GM23338 (cell line): ENCODE results near the gene POLD4. TPM values are rescaled to one million over a fixed set of nuclear protein-coding genes. Genes with fewer than 3 reads are reported as not detected.

Experiments
- ATAC-seq: fragments of 200-7000 bp; cut with Tn5 transposase; 3 replicates; pipeline ENCODE4 v1.9.1; 2020
- DNase-seq: peaks from one replicate; pipeline ENCODE4 v3.0.0-alpha.2; 2015; ENCODE audit warnings: low spot score
- H2AFZ ChIP-seq: fragments of 200-600 bp; sonication (generic); 2 replicates; pipeline ENCODE4 v1.8.0; 2016; ENCODE audit warnings: antibody characterized with exemption, mild to moderate bottlenecking, moderate library complexity
- H3F3A ChIP-seq: fragments of 200-600 bp; sonication (generic); replicated peaks from 2 replicates; pipeline ENCODE4 v1.8.0; 2017; ENCODE audit warnings: antibody characterized with exemption, mixed run types, low read depth
- H3K27ac ChIP-seq: fragments of 200-600 bp; sonication (generic); 2 replicates; pipeline ENCODE4 v1.6.1; 2016; ENCODE audit warnings: low read depth
- H3K27me3 ChIP-seq: fragments of 200-600 bp; sonication (generic); 2 replicates; pipeline ENCODE4 v1.8.0; 2016; ENCODE audit warnings: mild to moderate bottlenecking, mixed run types, moderate library complexity; ENCODE audit not compliant: insufficient read depth
- H3K36me3 ChIP-seq: fragments of 200-600 bp; sonication (generic); 2 replicates; pipeline ENCODE4 v1.8.0; 2016; ENCODE audit warnings: mild to moderate bottlenecking; ENCODE audit not compliant: insufficient read depth
- H3K4me1 ChIP-seq: fragments of 200-600 bp; sonication (generic); 2 replicates; pipeline ENCODE4 v1.8.0; 2016; ENCODE audit warnings: mild to moderate bottlenecking, moderate library complexity; ENCODE audit not compliant: insufficient read depth
- H3K4me2 ChIP-seq: fragments of 200-600 bp; sonication (generic); 2 replicates; pipeline ENCODE4 v1.7.1; 2017; ENCODE audit warnings: mixed run types
- H3K4me3 ChIP-seq: fragments of 200-600 bp; sonication (generic); 2 replicates; pipeline ENCODE4 v1.6.1; 2016; ENCODE audit warnings: mixed run types
- H3K79me2 ChIP-seq: fragments of 200-600 bp; sonication (generic); replicated peaks from 2 replicates; pipeline ENCODE4 v1.8.0; 2017; ENCODE audit warnings: mild to moderate bottlenecking; ENCODE audit not compliant: insufficient read depth
- H3K9me2 ChIP-seq: fragments of 200-600 bp; sonication (generic); 2 replicates; pipeline ENCODE4 v1.8.0; 2017; ENCODE audit not compliant: insufficient read depth
- H4K20me1 ChIP-seq: fragments of 200-600 bp; sonication (generic); replicated peaks from 2 replicates; pipeline ENCODE4 v1.8.0; 2017; ENCODE audit warnings: mild to moderate bottlenecking; ENCODE audit not compliant: insufficient read depth
- H3K27ac Mint-ChIP-seq: 2 replicates; pipeline ENCODE4 v1.8.0; 2020; ENCODE audit warnings: inconsistent platforms, mild to moderate bottlenecking, moderate library complexity, mixed read lengths
- H3K27me3 Mint-ChIP-seq: 3 replicates; pipeline ENCODE4 v1.8.0; 2022; ENCODE audit warnings: low read depth, mild to moderate bottlenecking, moderate library complexity, mixed read lengths, inconsistent platforms; ENCODE audit not compliant: insufficient read depth, poor library complexity
- H3K36me3 Mint-ChIP-seq: 3 replicates; pipeline ENCODE4 v1.8.0; 2021; ENCODE audit warnings: low read depth, mild to moderate bottlenecking, inconsistent platforms, moderate library complexity, mixed read lengths
- H3K4me1 Mint-ChIP-seq: 3 replicates; pipeline ENCODE4 v1.8.0; 2020; ENCODE audit warnings: mild to moderate bottlenecking, inconsistent platforms, mixed read lengths
- H3K4me3 Mint-ChIP-seq: 3 replicates; pipeline ENCODE4 v1.8.0; 2021; ENCODE audit warnings: moderate library complexity, mild to moderate bottlenecking, inconsistent platforms, mixed read lengths
- H3K9me3 Mint-ChIP-seq: 3 replicates; pipeline ENCODE4 v1.8.0; 2020; ENCODE audit warnings: moderate library complexity, mild to moderate bottlenecking, inconsistent platforms, mixed read lengths
- NANOG ChIP-seq: IDR thresholded peaks from 2 replicates; pipeline ENCODE4 v1.6.1; 2016; ENCODE audit warnings: antibody characterized with exemption, borderline replicate concordance
- POLR2AphosphoS5 ChIP-seq: IDR thresholded peaks from 2 replicates; pipeline ENCODE4 v1.6.1; 2016; ENCODE audit warnings: antibody characterized with exemption, low read depth
- polyA plus RNA-seq: library from polyadenylated mRNA; unstranded; fragments of >200 nt; fragmentation: Nextera tagmentation; extraction: Ambion mirVana; gene quantifications from 2 replicates; pipeline ENCODE4 v1.2.1, GENCODE V29; 2016
- total RNA-seq: library from RNA; depleted of rRNA; stranded (reverse); fragments of >200 nt; shearing (Covaris generic); gene quantifications from 2 replicates; pipeline ENCODE4 v1.2.3, GENCODE V29; 2014
- TF ChIP-seq, protein P1 (sequence below): IDR thresholded peaks from 2 replicates; pipeline ENCODE4 v1.6.1; 2016; ENCODE audit warnings: antibody characterized with exemption
- TF ChIP-seq, protein P2 (sequence below): fragments of 250-450 bp; sonication (Bioruptor Pico); IDR thresholded peaks from 2 replicates; pipeline ENCODE4 v1.5.0; 2020; ENCODE audit warnings: mild to moderate bottlenecking, moderate library complexity

The POLD4 gene
- total and polyA plus RNA-seq, 2 experiments from 2014 or later = 16.2 to 23.0 TPM

DNA sequence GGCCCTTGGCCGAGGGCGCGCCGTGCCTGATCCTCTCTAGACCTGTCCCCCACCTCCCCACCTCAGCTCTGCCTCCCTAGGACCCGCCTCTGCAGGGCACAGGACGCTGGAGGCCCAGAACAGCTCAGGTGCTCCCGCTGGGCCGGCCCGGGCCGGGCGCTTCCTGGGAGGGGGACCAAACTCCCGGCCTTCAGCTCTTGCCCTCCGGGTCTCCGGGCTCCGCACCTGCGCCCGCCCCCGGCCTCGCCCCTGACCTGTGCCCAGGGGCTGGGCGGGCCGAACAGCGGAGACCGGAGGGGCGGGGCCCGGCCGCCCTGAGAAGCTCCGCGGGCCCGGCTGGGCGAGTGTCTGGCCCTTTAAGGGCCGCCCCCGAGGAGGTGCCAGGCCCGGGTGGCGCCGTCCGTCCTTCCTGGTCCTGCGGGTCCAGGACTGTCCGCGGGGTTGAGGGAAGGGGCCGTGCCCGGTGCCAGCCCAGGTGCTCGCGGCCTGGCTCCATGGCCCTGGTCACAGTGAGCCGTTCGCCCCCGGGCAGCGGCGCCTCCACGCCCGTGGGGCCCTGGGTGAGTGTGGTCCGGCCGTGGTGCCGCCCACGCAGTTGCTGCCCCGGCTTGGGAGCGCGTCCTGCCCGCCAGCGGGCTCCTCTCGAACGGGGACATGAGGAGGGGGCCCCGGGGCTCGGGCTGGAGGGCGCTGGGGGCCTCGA, 50.1 kb downstream of the POLD4 start, which contains the start of gene SSH3:
Gene SSH3, plus strand, starts transcription at position 399 of the 703 bp plus-strand sequence. Its CDS starts 96 bp downstream, at position 495.
- peak within 1 kb of the TSS; percentile 87 for H3K4me3 ChIP-seq
- ATAC-seq (peak; percentile 84), DNase-seq (peak; percentile 92)
- H3K27me3 ChIP-seq = no peaks in the 10 kb centered on the region
- H3K4me1 ChIP-seq = peaks cover 15% of the 10 kb centered on the region; the same call in 1 of the 2 replicates
- H3K9me3 Mint-ChIP-seq = no peaks in the 10 kb centered on the region
- 0 out of 2 replicates have a peak within 1 kb of the TSS, but pooled peaks have one; percentile 36 for H3K27ac Mint-ChIP-seq
- no peaks in the 10 kb centered on the region for H4K20me1 ChIP-seq
- peaks cover 4% of the 10 kb centered on the region; the same call in 1 of the 2 replicates for H3F3A ChIP-seq
- H2AFZ ChIP-seq = peak within 1 kb of the TSS; percentile 90
- no peaks in the 10 kb centered on the region for H3K79me2 ChIP-seq
- H3K9me2 ChIP-seq = no peaks in the 10 kb centered on the region
- H3K4me2 ChIP-seq = peak within 1 kb of the TSS; percentile 96
- peak within 1 kb of the TSS; percentile 75 for H3K4me3 Mint-ChIP-seq
- H3K27me3 Mint-ChIP-seq = peaks cover 11% of the 10 kb centered on the region
- peak within 1 kb of the TSS; percentile 85 for H3K27ac ChIP-seq
- peaks cover 3% of the 10 kb centered on the region; the same call in 1 of the 3 replicates for H3K4me1 Mint-ChIP-seq
- peaks cover 5% of the 10 kb centered on the region; the same call in 2 of the 3 replicates for H3K36me3 Mint-ChIP-seq
- H3K36me3 ChIP-seq = no peaks in the 10 kb centered on the region
- TF ChIP-seq, protein P1, sequence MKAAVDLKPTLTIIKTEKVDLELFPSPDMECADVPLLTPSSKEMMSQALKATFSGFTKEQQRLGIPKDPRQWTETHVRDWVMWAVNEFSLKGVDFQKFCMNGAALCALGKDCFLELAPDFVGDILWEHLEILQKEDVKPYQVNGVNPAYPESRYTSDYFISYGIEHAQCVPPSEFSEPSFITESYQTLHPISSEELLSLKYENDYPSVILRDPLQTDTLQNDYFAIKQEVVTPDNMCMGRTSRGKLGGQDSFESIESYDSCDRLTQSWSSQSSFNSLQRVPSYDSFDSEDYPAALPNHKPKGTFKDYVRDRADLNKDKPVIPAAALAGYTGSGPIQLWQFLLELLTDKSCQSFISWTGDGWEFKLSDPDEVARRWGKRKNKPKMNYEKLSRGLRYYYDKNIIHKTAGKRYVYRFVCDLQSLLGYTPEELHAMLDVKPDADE = no peak
- TF ChIP-seq, protein P2, sequence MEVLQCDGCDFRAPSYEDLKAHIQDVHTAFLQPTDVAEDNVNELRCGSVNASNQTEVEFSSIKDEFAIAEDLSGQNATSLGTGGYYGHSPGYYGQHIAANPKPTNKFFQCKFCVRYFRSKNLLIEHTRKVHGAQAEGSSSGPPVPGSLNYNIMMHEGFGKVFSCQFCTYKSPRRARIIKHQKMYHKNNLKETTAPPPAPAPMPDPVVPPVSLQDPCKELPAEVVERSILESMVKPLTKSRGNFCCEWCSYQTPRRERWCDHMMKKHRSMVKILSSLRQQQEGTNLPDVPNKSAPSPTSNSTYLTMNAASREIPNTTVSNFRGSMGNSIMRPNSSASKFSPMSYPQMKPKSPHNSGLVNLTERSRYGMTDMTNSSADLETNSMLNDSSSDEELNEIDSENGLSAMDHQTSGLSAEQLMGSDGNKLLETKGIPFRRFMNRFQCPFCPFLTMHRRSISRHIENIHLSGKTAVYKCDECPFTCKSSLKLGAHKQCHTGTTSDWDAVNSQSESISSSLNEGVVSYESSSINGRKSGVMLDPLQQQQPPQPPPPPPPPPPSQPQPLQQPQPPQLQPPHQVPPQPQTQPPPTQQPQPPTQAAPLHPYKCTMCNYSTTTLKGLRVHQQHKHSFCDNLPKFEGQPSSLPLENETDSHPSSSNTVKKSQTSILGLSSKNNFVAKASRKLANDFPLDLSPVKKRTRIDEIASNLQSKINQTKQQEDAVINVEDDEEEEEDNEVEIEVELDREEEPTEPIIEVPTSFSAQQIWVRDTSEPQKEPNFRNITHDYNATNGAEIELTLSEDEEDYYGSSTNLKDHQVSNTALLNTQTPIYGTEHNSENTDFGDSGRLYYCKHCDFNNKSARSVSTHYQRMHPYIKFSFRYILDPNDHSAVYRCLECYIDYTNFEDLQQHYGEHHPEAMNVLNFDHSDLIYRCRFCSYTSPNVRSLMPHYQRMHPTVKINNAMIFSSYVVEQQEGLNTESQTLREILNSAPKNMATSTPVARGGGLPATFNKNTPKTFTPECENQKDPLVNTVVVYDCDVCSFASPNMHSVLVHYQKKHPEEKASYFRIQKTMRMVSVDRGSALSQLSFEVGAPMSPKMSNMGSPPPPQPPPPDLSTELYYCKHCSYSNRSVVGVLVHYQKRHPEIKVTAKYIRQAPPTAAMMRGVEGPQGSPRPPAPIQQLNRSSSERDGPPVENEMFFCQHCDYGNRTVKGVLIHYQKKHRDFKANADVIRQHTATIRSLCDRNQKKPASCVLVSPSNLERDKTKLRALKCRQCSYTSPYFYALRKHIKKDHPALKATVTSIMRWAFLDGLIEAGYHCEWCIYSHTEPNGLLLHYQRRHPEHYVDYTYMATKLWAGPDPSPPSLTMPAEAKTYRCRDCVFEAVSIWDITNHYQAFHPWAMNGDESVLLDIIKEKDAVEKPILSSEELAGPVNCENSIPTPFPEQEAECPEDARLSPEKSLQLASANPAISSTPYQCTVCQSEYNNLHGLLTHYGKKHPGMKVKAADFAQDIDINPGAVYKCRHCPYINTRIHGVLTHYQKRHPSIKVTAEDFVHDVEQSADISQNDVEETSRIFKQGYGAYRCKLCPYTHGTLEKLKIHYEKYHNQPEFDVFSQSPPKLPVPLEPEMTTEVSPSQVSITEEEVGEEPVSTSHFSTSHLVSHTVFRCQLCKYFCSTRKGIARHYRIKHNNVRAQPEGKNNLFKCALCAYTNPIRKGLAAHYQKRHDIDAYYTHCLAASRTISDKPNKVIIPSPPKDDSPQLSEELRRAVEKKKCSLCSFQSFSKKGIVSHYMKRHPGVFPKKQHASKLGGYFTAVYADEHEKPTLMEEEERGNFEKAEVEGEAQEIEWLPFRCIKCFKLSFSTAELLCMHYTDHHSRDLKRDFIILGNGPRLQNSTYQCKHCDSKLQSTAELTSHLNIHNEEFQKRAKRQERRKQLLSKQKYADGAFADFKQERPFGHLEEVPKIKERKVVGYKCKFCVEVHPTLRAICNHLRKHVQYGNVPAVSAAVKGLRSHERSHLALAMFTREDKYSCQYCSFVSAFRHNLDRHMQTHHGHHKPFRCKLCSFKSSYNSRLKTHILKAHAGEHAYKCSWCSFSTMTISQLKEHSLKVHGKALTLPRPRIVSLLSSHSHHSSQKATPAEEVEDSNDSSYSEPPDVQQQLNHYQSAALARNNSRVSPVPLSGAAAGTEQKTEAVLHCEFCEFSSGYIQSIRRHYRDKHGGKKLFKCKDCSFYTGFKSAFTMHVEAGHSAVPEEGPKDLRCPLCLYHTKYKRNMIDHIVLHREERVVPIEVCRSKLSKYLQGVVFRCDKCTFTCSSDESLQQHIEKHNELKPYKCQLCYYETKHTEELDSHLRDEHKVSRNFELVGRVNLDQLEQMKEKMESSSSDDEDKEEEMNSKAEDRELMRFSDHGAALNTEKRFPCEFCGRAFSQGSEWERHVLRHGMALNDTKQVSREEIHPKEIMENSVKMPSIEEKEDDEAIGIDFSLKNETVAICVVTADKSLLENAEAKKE = no peak
- TF ChIP-seq POLR2AphosphoS5 (peak; percentile 29; the same call in 1 of the 2 replicates), NANOG (no peak)
